HEK293 (cell line): ENCODE data around the gene LOX.
A peak's percentile ranks its signal among the peaks of the same experiment; 100 is the strongest.

Source experiments
- CTCF ChIA-PET: fragments of 350-600 bp; formaldehyde crosslinking; extraction: SDS; loops from one replicate; lab custom pipeline; 2021; ENCODE audit warnings: antibody characterized with exemption; lab: Yijun Ruan, JAX
- POLR2A ChIA-PET: fragments of 300-600 bp; formaldehyde crosslinking; extraction: SDS; loops from one replicate; lab custom pipeline; 2020; ENCODE audit warnings: antibody characterized with exemption, inconsistent platforms; lab: Yijun Ruan, JAX
- H3K27ac ChIP-seq: fragments of 200-500 bp; sonication (Bioruptor generic); 2 replicates; pipeline ENCODE4 v1.5.1; 2014; ENCODE audit warnings: low read depth, low read length, control low read depth, inconsistent platforms; ENCODE audit errors: extremely low read depth
- H3K36me3 ChIP-seq, 2 experiments: fragments of 200-500 bp in 1 of 2; sonication (Bioruptor generic) in 1 of 2; 1 replicate in 1 of 2; 2 replicates in 1 of 2; pipeline ENCODE4 v1.5.1; 2014 to 2017; ENCODE audit warnings: inconsistent platforms in 2 of 2, low read length in 2 of 2; ENCODE audit not compliant: control insufficient read depth in 2 of 2, insufficient read depth in 1 of 2
- H3K4me1 ChIP-seq: fragments of 200-500 bp; sonication (Bioruptor generic); 2 replicates; pipeline ENCODE4 v1.5.1; 2014; ENCODE audit warnings: mild to moderate bottlenecking, low read length, inconsistent platforms; ENCODE audit not compliant: control insufficient read depth, insufficient read depth
- H3K4me3 ChIP-seq: 2 replicates; pipeline ENCODE4 v1.5.1; 2011; ENCODE audit warnings: low read depth, mild to moderate bottlenecking, control low read depth, low read length, moderate library complexity
- H3K9me3 ChIP-seq: fragments of 200-500 bp; sonication (Bioruptor generic); 2 replicates; pipeline ENCODE4 v1.5.1; 2014; ENCODE audit warnings: low read depth, low read length, inconsistent platforms; ENCODE audit not compliant: control insufficient read depth, insufficient read depth
- GFI1B ChIP-seq: fragments of 450-650 bp; formaldehyde crosslinking; IDR thresholded peaks from 2 replicates; pipeline ENCODE4 v1.5.1; 2016; ENCODE audit warnings: missing biosample characterization, missing genetic modification characterization
- GLI4 ChIP-seq: fragments of 450-650 bp; formaldehyde crosslinking; IDR thresholded peaks from 2 replicates; pipeline ENCODE4 v1.5.1; 2016; ENCODE audit warnings: missing biosample characterization, missing genetic modification characterization
- HIC1 ChIP-seq: fragments of 450-650 bp; formaldehyde crosslinking; IDR thresholded peaks from 2 replicates; pipeline ENCODE4 v1.5.1; 2016; ENCODE audit warnings: missing biosample characterization, missing genetic modification characterization
- IKZF3 ChIP-seq: fragments of 450-650 bp; IDR thresholded peaks from 2 replicates; pipeline ENCODE4 v1.5.0; 2018; ENCODE audit warnings: missing biosample characterization, mild to moderate bottlenecking, missing genetic modification characterization, moderate library complexity
- INSM2 ChIP-seq: fragments of 450-650 bp; formaldehyde crosslinking; IDR thresholded peaks from 2 replicates; pipeline ENCODE4 v1.5.1; 2016; ENCODE audit warnings: missing biosample characterization, missing genetic modification characterization
- KLF17 ChIP-seq: fragments of 450-650 bp; formaldehyde crosslinking; IDR thresholded peaks from 2 replicates; pipeline ENCODE4 v1.5.1; 2016; ENCODE audit warnings: missing biosample characterization, missing genetic modification characterization
- SP2 ChIP-seq: fragments of 450-650 bp; formaldehyde crosslinking; IDR thresholded peaks from 2 replicates; pipeline ENCODE4 v1.5.1; 2016; ENCODE audit warnings: missing biosample characterization, missing genetic modification characterization
- SP3 ChIP-seq: fragments of 450-650 bp; formaldehyde crosslinking; IDR thresholded peaks from 2 replicates; pipeline ENCODE4 v1.5.1; 2016; ENCODE audit warnings: missing biosample characterization, missing genetic modification characterization
- WT1 ChIP-seq: fragments of 450-650 bp; formaldehyde crosslinking; IDR thresholded peaks from 2 replicates; pipeline ENCODE4 v1.5.1; 2016; ENCODE audit warnings: missing biosample characterization, missing genetic modification characterization
- ZBTB11 ChIP-seq: fragments of 450-650 bp; formaldehyde crosslinking; conservative IDR thresholded peaks from 2 replicates; pipeline ENCODE4 v1.5.1; 2016; ENCODE audit warnings: low read depth, missing biosample characterization, missing genetic modification characterization
- ZBTB20 ChIP-seq: fragments of 450-650 bp; formaldehyde crosslinking; IDR thresholded peaks from 2 replicates; pipeline ENCODE4 v1.5.1; 2016; ENCODE audit warnings: missing biosample characterization, missing genetic modification characterization
- ZBTB21 ChIP-seq: fragments of 450-650 bp; formaldehyde crosslinking; IDR thresholded peaks from 2 replicates; pipeline ENCODE4 v1.5.1; 2017; ENCODE audit warnings: missing biosample characterization, missing genetic modification characterization
- ZBTB44 ChIP-seq: fragments of 450-650 bp; IDR thresholded peaks from 2 replicates; pipeline ENCODE4 v1.5.1; 2018; ENCODE audit warnings: missing biosample characterization, mild to moderate bottlenecking, missing genetic modification characterization
- ZEB2 ChIP-seq: fragments of 450-650 bp; formaldehyde crosslinking; IDR thresholded peaks from 2 replicates; pipeline ENCODE4 v1.5.1; 2016; ENCODE audit warnings: missing biosample characterization, missing genetic modification characterization
- ZFP37 ChIP-seq: fragments of 450-650 bp; formaldehyde crosslinking; IDR thresholded peaks from 2 replicates; pipeline ENCODE4 v1.5.1; 2016; ENCODE audit warnings: missing biosample characterization, missing genetic modification characterization
- ZIC2 ChIP-seq: fragments of 450-650 bp; formaldehyde crosslinking; IDR thresholded peaks from 2 replicates; pipeline ENCODE4 v1.5.1; 2016; ENCODE audit warnings: missing biosample characterization, missing genetic modification characterization
- ZNF121 ChIP-seq: fragments of 450-650 bp; formaldehyde crosslinking; IDR thresholded peaks from 2 replicates; pipeline ENCODE4 v1.5.1; 2016; ENCODE audit warnings: missing biosample characterization, missing genetic modification characterization
- ZNF2 ChIP-seq: fragments of 450-650 bp; formaldehyde crosslinking; IDR thresholded peaks from 2 replicates; pipeline ENCODE4 v1.5.1; 2016; ENCODE audit warnings: missing biosample characterization, missing genetic modification characterization
- ZNF248 ChIP-seq: fragments of 450-650 bp; formaldehyde crosslinking; IDR thresholded peaks from 2 replicates; pipeline ENCODE4 v1.5.1; 2017; ENCODE audit warnings: missing biosample characterization, missing genetic modification characterization
- ZNF26 ChIP-seq: fragments of 450-650 bp; formaldehyde crosslinking; IDR thresholded peaks from 2 replicates; pipeline ENCODE4 v1.5.1; 2016; ENCODE audit warnings: missing biosample characterization, missing genetic modification characterization
- ZNF335 ChIP-seq: fragments of 450-650 bp; formaldehyde crosslinking; conservative IDR thresholded peaks from 2 replicates; pipeline ENCODE4 v1.5.1; 2016; ENCODE audit warnings: missing biosample characterization, missing genetic modification characterization
- ZNF501 ChIP-seq: fragments of 450-650 bp; formaldehyde crosslinking; IDR thresholded peaks from 2 replicates; pipeline ENCODE4 v1.5.1; 2016; ENCODE audit warnings: missing biosample characterization, missing genetic modification characterization
- ZNF76 ChIP-seq: fragments of 450-650 bp; formaldehyde crosslinking; IDR thresholded peaks from 2 replicates; pipeline ENCODE4; 2016; ENCODE audit warnings: low read depth, missing biosample characterization, missing genetic modification characterization, borderline replicate concordance
- ZNF792 ChIP-seq: fragments of 450-650 bp; formaldehyde crosslinking; IDR thresholded peaks from 2 replicates; pipeline ENCODE4 v1.5.1; 2016; ENCODE audit warnings: missing biosample characterization, missing genetic modification characterization

The LOX gene

GRCh38 chr5:122078116-122079110 lies at the start of gene LOX:
LOX (minus strand) TSS chr5:122078259; CDS start chr5:122077985, 274 bp downstream.
- peak within 1 kb of the TSS; percentile 36 for H3K4me3 ChIP-seq
- H3K9me3 ChIP-seq: no peaks in the 10 kb centered on the region
- H3K36me3 ChIP-seq: peaks cover 0 to 6% of the 10 kb centered on the region in 2 experiments; a peak in 1 of 3 replicates
- ChIA-PET CTCF (interaction anchor here (0.7 to 3.0 kb wide), 7 partner anchors 8 to 165 kb away, joined by 3 to 23 read pairs (median 5); partner anchors contain the start of gene SRFBP1), POLR2A (no interaction called here)
- peaks cover 3% of the 10 kb centered on the region; the same call in 1 of the 2 replicates for H3K4me1 ChIP-seq
- peak within 1 kb of the TSS; percentile 63; the same call in 1 of the 2 replicates for H3K27ac ChIP-seq
- TF ChIP-seq ZNF248 (tag by site-specific recombination) (no peak), ZNF76 (tag by site-specific recombination) (peak; percentile 54), ZIC2 (tag by site-specific recombination) (no peak), ZNF2 (tag by site-specific recombination) (peak; percentile 50; the same call in 1 of the 2 replicates), WT1 (tag by site-specific recombination) (peak; percentile 57), ZNF335 (peak; percentile 96), GLI4 (tag by site-specific recombination) (0 out of 2 replicates have a peak, but pooled peaks have one; percentile 18), ZBTB20 (peak; percentile 70), IKZF3 (tag by site-specific recombination) (no peak), INSM2 (tag by site-specific recombination) (peak; percentile 23; the same call in 1 of the 2 replicates), KLF17 (peak; percentile 66; the same call in 1 of the 2 replicates), ZBTB21 (0 out of 2 replicates have a peak, but pooled peaks have one; percentile 35), HIC1 (tag by site-specific recombination) (peak; percentile 58; the same call in 1 of the 2 replicates), ZNF792 (tag by site-specific recombination) (no peak), ZBTB44 (tag by site-specific recombination) (0 out of 2 replicates have a peak, but pooled peaks have one; percentile 6), ZEB2 (tag by site-specific recombination) (peak; percentile 75; the same call in 1 of the 2 replicates), ZNF501 (tag by site-specific recombination) (peak; percentile 40; the same call in 1 of the 2 replicates), ZNF121 (tag by site-specific recombination) (no peak), SP3 (peak; percentile 70), SP2 (tag by site-specific recombination) (peak; percentile 62), ZBTB11 (peak; percentile 97), ZNF26 (tag by site-specific recombination) (no peak), GFI1B (tag by site-specific recombination) (no peak; the same call in 1 of the 2 replicates), ZFP37 (tag by site-specific recombination) (no peak)
